ENCODE measurements around the gene ANKS1A. TPM values are rescaled to one million over a fixed set of nuclear protein-coding genes. Genes with fewer than 3 reads are reported as not detected.

ANKS1A gene
- total RNA-seq, 3 donors from 2014 or later, result 30.0 to 62.4 (median 33.3) TPM

DNA sequence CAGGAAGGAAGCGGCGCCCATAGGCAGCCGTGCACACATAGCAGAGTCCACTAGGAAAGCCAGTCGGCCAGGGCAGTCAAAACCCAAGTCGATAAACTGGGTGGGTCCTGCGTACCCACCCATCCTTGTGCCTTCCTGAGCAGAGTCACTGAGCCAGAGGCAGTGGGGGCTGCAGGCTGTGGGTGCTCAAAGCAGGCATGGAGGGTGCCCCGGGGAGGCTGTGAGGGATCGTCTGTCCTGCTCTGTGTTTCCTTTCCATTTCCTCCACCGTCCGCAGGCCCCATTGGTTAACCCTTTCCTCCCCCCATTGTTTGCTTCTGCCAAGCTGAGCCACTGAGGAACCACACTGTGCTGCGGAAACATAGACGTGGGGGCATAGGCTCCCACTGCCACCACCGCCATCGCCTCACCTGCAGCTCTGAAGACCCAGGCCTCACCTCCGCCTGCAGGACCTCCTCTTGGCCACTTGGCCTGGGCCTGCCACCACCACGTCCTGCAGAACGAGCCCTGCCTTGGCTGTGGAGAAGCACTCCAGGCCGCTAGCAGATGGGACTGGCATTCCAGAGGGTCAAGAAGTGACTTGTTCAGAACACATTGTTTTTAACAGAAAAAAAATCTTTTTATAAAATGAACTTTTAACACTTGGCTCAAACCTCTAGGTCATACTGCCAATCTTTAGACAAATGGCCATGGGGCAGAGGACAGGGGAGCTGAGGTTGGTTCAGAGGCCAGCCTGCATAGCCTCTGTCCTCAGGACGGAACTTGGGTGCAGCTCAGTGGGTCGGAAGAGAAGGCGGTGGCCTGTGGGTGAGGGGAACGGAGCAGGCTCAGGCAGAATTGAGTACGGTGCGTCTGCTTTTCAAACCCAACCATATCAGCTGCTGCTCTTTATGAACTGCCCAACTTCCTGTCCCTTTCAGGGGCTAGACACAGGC, 199.5 kb downstream of the ANKS1A start:
- Histone ChIP-seq H3K36me3 (ENCODE audit: low read depth) (no peaks in the 10 kb centered on the region), H3K4me1 (ENCODE audit: low read depth) (no peaks in the 10 kb centered on the region), H3K9me3 (no peaks in the 10 kb centered on the region), H3K4me3 (no peak overlapping the region)
- TF ChIP-seq, protein P1, sequence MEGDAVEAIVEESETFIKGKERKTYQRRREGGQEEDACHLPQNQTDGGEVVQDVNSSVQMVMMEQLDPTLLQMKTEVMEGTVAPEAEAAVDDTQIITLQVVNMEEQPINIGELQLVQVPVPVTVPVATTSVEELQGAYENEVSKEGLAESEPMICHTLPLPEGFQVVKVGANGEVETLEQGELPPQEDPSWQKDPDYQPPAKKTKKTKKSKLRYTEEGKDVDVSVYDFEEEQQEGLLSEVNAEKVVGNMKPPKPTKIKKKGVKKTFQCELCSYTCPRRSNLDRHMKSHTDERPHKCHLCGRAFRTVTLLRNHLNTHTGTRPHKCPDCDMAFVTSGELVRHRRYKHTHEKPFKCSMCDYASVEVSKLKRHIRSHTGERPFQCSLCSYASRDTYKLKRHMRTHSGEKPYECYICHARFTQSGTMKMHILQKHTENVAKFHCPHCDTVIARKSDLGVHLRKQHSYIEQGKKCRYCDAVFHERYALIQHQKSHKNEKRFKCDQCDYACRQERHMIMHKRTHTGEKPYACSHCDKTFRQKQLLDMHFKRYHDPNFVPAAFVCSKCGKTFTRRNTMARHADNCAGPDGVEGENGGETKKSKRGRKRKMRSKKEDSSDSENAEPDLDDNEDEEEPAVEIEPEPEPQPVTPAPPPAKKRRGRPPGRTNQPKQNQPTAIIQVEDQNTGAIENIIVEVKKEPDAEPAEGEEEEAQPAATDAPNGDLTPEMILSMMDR (IDR thresholded peaks at IDR 0.05), result no peak
- ATAC-seq (no peak), DNase-seq (peak in 1 of 3 donors; percentile 37)
- intact Hi-C loops (cut with DNase I, micrococcal nuclease), result no loop called here

DNA sequence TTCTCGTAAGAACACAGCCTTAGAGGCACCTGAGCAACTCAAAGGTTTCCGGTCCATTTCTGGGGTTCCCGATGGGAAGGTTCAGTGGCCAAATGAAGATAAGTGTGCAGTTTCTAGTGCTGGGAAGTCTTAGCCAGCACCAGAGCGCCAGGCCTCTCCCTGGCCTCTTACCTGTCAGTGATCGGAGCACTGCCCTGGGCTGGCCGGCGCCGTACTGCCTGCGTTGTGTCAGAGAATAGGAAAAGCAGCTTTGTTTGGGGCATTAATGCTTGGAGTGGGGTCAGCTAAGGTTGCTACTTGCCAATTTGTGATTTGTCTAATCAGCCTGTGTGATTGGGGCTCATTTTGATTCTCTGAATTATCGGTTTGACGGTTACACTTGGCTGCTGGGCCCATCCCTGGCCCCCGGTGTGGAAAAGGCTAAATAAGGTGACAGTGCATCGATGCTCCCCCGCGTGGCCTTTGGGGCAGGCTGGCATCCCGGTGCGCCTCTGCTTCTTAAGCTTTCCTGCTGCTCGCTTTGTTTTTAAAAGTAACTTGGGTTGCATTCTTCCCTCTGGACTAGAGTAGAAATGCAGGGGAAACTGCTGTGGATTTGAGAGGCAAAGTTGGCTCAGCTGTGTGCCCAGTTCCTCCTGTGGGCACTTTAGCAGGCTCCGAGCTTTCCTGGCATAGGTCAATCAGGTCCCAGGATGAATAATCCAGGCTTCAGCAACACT, 200.3 kb downstream of the ANKS1A start:
- intact Hi-C loops (cut with DNase I, micrococcal nuclease), result no loop called here
- no peaks in the 10 kb centered on the region for H3K9me3 ChIP-seq
- TF ChIP-seq, protein P1 (IDR thresholded peaks at IDR 0.05), result no peak
- DNase-seq, result peak in 1 of 3 donors; percentile 22
- H3K36me3 ChIP-seq (ENCODE audit: low read depth), result no peaks in the 10 kb centered on the region
- no peak for ATAC-seq
- H3K4me1 ChIP-seq (ENCODE audit: low read depth), result no peaks in the 10 kb centered on the region
- H3K4me3 ChIP-seq, result no peak overlapping the region

DNA sequence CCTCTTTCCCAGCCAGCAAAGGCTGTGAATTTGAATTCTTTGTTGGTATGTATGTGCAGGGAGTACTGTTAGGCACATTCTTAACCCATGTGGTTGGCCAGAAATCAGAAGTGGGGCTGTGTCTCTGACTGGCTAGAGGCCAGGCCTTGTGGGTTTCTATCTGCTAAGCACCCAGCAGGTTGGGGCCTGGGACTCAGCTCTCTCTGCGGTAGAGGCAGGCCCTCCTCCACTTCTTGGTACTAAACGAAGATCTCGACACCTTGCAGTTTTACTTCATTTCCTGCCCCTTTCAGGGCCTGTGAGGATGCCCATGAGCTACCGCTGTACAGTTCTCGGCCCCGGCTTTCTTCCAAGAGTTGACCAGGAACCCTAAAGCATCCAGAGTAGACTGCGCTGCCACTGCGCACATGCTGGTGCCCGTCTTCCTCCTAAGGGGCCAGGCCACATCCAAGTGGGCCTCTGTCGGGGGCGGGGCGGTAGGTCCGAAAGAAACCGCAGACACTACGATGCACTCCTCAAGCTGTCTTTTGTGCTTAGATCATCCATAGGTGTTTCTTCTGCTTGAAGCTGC, 201.0 kb downstream of the ANKS1A start:
- no peaks in the 10 kb centered on the region for H3K36me3 ChIP-seq (ENCODE audit: low read depth)
- intact Hi-C loops (cut with DNase I, micrococcal nuclease), result no loop called here
- ATAC-seq (no peak), DNase-seq (peak in 1 of 3 donors; percentile 25)
- TF ChIP-seq, protein P1 (IDR thresholded peaks at IDR 0.05), result no peak
- H3K9me3 ChIP-seq, result no peaks in the 10 kb centered on the region
- no peaks in the 10 kb centered on the region for H3K4me1 ChIP-seq (ENCODE audit: low read depth)
- H3K4me3 ChIP-seq, result no peak overlapping the region

DNA sequence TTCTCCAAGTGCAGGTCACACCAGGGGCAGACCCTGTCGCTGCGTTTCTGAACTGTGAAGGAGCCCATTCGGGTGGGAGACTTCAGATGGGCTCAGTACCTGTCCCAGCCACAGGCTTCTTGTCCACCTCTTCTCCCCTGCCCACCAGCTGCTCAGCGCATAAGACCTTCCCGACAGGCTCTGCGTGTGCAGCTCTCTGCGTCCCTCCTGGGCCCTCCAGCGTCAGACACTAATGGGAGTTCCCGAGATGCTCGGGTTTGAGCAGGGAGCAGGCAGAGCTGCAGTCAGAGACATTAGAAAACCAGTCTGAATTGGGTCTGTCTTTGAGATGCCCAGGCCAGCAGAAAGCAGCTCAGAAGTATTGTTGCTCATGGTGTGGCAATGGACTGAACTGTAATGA, 201.7 kb downstream of the ANKS1A start:
- Histone ChIP-seq H3K4me3 (no peak overlapping the region), H3K4me1 (ENCODE audit: low read depth) (no peaks in the 10 kb centered on the region), H3K9me3 (no peaks in the 10 kb centered on the region), H3K36me3 (ENCODE audit: low read depth) (no peaks in the 10 kb centered on the region)
- ATAC-seq (no peak), DNase-seq (peak in 1 of 3 donors; percentile 23)
- TF ChIP-seq, protein P1 (IDR thresholded peaks at IDR 0.05), result no peak
- intact Hi-C loops (cut with DNase I, micrococcal nuclease), result no loop called here

DNA sequence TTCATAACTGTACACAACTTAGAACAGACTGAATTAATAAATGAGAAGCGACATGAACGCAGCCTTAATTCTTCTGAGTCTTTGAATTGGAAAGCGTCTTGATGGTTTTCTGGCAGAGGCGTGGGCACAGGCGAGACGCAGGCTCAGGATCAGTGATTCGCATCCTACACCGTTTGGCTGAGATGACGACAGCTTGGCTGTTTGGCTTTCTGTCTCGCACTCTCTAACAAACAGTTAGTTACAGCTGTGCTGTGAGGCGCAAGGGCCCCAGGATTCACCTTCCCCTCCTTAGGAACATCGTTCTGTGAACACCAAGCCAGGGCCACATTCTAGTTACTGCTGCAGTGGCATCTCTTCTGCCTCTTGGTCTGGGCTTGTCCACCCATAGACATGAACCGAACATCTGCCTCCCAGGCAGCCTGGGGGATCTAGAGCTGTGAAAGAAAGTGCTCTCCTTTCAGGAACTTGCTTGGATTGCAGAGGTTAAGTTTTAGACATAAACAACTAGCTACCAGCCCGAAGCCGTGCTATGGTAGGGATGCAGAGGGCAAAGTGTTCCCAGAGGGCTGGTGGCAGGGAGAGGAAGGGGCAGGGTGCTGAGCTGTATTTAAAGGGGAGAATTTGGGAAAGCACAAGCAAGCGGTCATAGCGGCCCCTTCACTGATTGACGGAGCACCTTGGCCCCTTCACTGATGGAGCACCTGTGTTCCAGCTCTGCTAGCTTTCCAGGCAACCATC, 202.5 kb downstream of the ANKS1A start:
- ATAC-seq (no peak), DNase-seq (peak in 1 of 3 donors; percentile 38)
- no peaks in the 10 kb centered on the region for H3K9me3 ChIP-seq
- H3K36me3 ChIP-seq (ENCODE audit: low read depth), result no peaks in the 10 kb centered on the region
- TF ChIP-seq, protein P1 (IDR thresholded peaks at IDR 0.05), result no peak
- H3K4me1 ChIP-seq (ENCODE audit: low read depth), result no peaks in the 10 kb centered on the region
- intact Hi-C loops (cut with DNase I, micrococcal nuclease), result no loop called here
- H3K4me3 ChIP-seq, result no peak overlapping the region

All from mucosa of descending colon (tissue), 3 donors.